Astrocyte (in vitro differentiated cells and primary cell): ENCODE measurements around the gene CDT1. TPM values are rescaled to one million over a fixed set of nuclear protein-coding genes. Genes with fewer than 3 reads are reported as not detected.

Experiments used
- DNase-seq: peaks from one replicate; pipeline ENCODE4 v3.0.0-alpha.2; 2010; ENCODE audit warnings: low read depth
- FAIRE-seq: peaks from 2 replicates; lab custom pipeline; 2011; peaks lifted over from hg19 to GRCh38; lab: Jason Lieb, UNC
- H2AFZ ChIP-seq: 2 replicates; pipeline ENCODE4 v1.6.0; 2012; ENCODE audit warnings: low read depth, low read length, inconsistent platforms
- H3K27ac ChIP-seq: 2 replicates; pipeline ENCODE4 v1.5.1; 2011; ENCODE audit warnings: low read depth, low read length, inconsistent platforms
- H3K27me3 ChIP-seq: 2 replicates; pipeline ENCODE4 v1.6.0; 2011; ENCODE audit warnings: low read length, inconsistent platforms; ENCODE audit not compliant: insufficient read depth
- H3K36me3 ChIP-seq: 2 replicates; pipeline ENCODE4 v1.5.1; 2011; ENCODE audit warnings: low read length, inconsistent platforms; ENCODE audit not compliant: insufficient read depth
- H3K4me1 ChIP-seq: 2 replicates; pipeline ENCODE4 v1.5.1; 2011; ENCODE audit warnings: low read length, inconsistent platforms; ENCODE audit not compliant: insufficient read depth
- H3K4me2 ChIP-seq: 2 replicates; pipeline ENCODE4 v1.6.0; 2012; ENCODE audit warnings: low read length, inconsistent platforms
- H3K4me3 ChIP-seq: 2 replicates; pipeline ENCODE4 v1.5.1; 2011; ENCODE audit warnings: low read depth, mild to moderate bottlenecking, low read length, inconsistent platforms; ENCODE audit not compliant: insufficient read depth
- H3K79me2 ChIP-seq: 2 replicates; pipeline ENCODE4 v1.6.0; 2012; ENCODE audit warnings: mild to moderate bottlenecking, low read length, inconsistent platforms; ENCODE audit not compliant: insufficient read depth
- H3K9ac ChIP-seq: 2 replicates; pipeline ENCODE4 v1.6.0; 2012; ENCODE audit warnings: mild to moderate bottlenecking, low read length, inconsistent platforms
- H3K9me3 ChIP-seq: 2 replicates; pipeline ENCODE4 v1.5.1; 2012; ENCODE audit warnings: low read depth, mild to moderate bottlenecking, low read length, inconsistent platforms; ENCODE audit not compliant: insufficient read depth
- H4K20me1 ChIP-seq: 2 replicates; pipeline ENCODE4 v1.6.0; 2012; ENCODE audit warnings: low read length, inconsistent platforms; ENCODE audit not compliant: insufficient read depth
- H3K27ac Mint-ChIP-seq: one replicate; pipeline ENCODE4 v1.8.0; 2021; ENCODE audit warnings: mild to moderate bottlenecking, mixed read lengths; ENCODE audit not compliant: unreplicated experiment
- H3K27me3 Mint-ChIP-seq: one replicate; pipeline ENCODE4 v1.8.0; 2021; ENCODE audit warnings: low read depth, mixed read lengths; ENCODE audit not compliant: unreplicated experiment
- H3K36me3 Mint-ChIP-seq: one replicate; pipeline ENCODE4 v1.8.0; 2021; ENCODE audit warnings: low read depth, mixed read lengths; ENCODE audit not compliant: unreplicated experiment
- H3K4me1 Mint-ChIP-seq: one replicate; pipeline ENCODE4 v1.8.0; 2021; ENCODE audit warnings: low read depth, mixed read lengths; ENCODE audit not compliant: unreplicated experiment
- H3K4me3 Mint-ChIP-seq: one replicate; pipeline ENCODE4 v1.8.0; 2021; ENCODE audit warnings: mild to moderate bottlenecking, moderate library complexity, mixed read lengths; ENCODE audit not compliant: unreplicated experiment
- H3K9me3 Mint-ChIP-seq: one replicate; pipeline ENCODE4 v1.8.0; 2021; ENCODE audit warnings: mild to moderate bottlenecking, mixed read lengths; ENCODE audit not compliant: unreplicated experiment
- EZH2 ChIP-seq: IDR thresholded peaks from 2 replicates; pipeline ENCODE4 v1.6.1; 2012; ENCODE audit warnings: mild to moderate bottlenecking, low read length, inconsistent platforms; ENCODE audit not compliant: insufficient read depth
- total RNA-seq: library from RNA; stranded (reverse); gene quantifications from 2 replicates; pipeline ENCODE4 v1.2.1, GENCODE V29; 2021
- TF ChIP-seq, protein P1 (sequence below): IDR thresholded peaks from 2 replicates; pipeline ENCODE4 v1.5.1; 2011; ENCODE audit warnings: low read depth, mild to moderate bottlenecking, inconsistent platforms, low read length, moderate library complexity; ENCODE audit not compliant: insufficient read depth

Gene CDT1
- total RNA-seq, 1 donor from 2014 or later, result 4.7 TPM

GRCh38 chr16:88837806-88838205, 34.2 kb downstream of the CDT1 start:
- Histone ChIP-seq H3K4me1 (no peaks in the 10 kb centered on the region), H3K79me2 (no peaks in the 10 kb centered on the region), H3K4me2 (no peak overlapping the region), H3K27ac (no peak overlapping the region), H3K4me3 (no peak overlapping the region), H4K20me1 (peaks cover 4% of the 10 kb centered on the region), H3K9ac (no peak overlapping the region), H3K36me3 (no peaks in the 10 kb centered on the region), H3K27me3 (no peaks in the 10 kb centered on the region), H3K9me3 (no peaks in the 10 kb centered on the region), H2AFZ (no peak overlapping the region)
- FAIRE-seq, result no peak
- no peak overlapping the region for H3K27ac Mint-ChIP-seq
- peaks cover 14% of the 10 kb centered on the region for H3K36me3 Mint-ChIP-seq
- no peaks in the 10 kb centered on the region for H3K4me1 Mint-ChIP-seq
- TF ChIP-seq, protein P1, sequence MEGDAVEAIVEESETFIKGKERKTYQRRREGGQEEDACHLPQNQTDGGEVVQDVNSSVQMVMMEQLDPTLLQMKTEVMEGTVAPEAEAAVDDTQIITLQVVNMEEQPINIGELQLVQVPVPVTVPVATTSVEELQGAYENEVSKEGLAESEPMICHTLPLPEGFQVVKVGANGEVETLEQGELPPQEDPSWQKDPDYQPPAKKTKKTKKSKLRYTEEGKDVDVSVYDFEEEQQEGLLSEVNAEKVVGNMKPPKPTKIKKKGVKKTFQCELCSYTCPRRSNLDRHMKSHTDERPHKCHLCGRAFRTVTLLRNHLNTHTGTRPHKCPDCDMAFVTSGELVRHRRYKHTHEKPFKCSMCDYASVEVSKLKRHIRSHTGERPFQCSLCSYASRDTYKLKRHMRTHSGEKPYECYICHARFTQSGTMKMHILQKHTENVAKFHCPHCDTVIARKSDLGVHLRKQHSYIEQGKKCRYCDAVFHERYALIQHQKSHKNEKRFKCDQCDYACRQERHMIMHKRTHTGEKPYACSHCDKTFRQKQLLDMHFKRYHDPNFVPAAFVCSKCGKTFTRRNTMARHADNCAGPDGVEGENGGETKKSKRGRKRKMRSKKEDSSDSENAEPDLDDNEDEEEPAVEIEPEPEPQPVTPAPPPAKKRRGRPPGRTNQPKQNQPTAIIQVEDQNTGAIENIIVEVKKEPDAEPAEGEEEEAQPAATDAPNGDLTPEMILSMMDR, result no peak
- TF ChIP-seq EZH2, result no peak
- H3K27me3 Mint-ChIP-seq, result no peaks in the 10 kb centered on the region
- H3K4me3 Mint-ChIP-seq, result no peak overlapping the region
- no peaks in the 10 kb centered on the region for H3K9me3 Mint-ChIP-seq
- DNase-seq, result no peak

GRCh38 chr16:88838566-88838965, 35.0 kb downstream of the CDT1 start:
- Histone ChIP-seq H4K20me1 (peaks cover 12% of the 10 kb centered on the region), H3K4me3 (no peak overlapping the region), H3K79me2 (no peaks in the 10 kb centered on the region), H2AFZ (no peak overlapping the region), H3K9me3 (no peaks in the 10 kb centered on the region), H3K9ac (no peak overlapping the region), H3K4me2 (no peak overlapping the region), H3K36me3 (no peaks in the 10 kb centered on the region), H3K4me1 (no peaks in the 10 kb centered on the region), H3K27me3 (no peaks in the 10 kb centered on the region), H3K27ac (no peak overlapping the region)
- DNase-seq (no peak), FAIRE-seq (no peak)
- Mint-ChIP-seq H3K4me3 (no peak overlapping the region), H3K36me3 (peaks cover 16% of the 10 kb centered on the region), H3K27me3 (no peaks in the 10 kb centered on the region), H3K9me3 (no peaks in the 10 kb centered on the region), H3K4me1 (no peaks in the 10 kb centered on the region), H3K27ac (no peak overlapping the region)
- no peak for TF ChIP-seq EZH2
- TF ChIP-seq, protein P1, result no peak

GRCh38 chr16:88839026-88839529, 35.5 kb downstream of the CDT1 start:
- no peaks in the 10 kb centered on the region for H3K9me3 Mint-ChIP-seq
- Histone ChIP-seq H4K20me1 (peaks cover 15% of the 10 kb centered on the region), H3K27me3 (no peaks in the 10 kb centered on the region), H3K36me3 (no peaks in the 10 kb centered on the region), H3K4me1 (no peaks in the 10 kb centered on the region), H3K4me2 (no peak overlapping the region), H3K27ac (no peak overlapping the region), H2AFZ (no peak overlapping the region), H3K4me3 (no peak overlapping the region), H3K9ac (no peak overlapping the region), H3K9me3 (no peaks in the 10 kb centered on the region), H3K79me2 (no peaks in the 10 kb centered on the region)
- H3K27ac Mint-ChIP-seq, result no peak overlapping the region
- FAIRE-seq (no peak), DNase-seq (no peak)
- H3K4me3 Mint-ChIP-seq, result no peak overlapping the region
- no peak for TF ChIP-seq EZH2
- TF ChIP-seq, protein P1, result no peak
- no peaks in the 10 kb centered on the region for H3K27me3 Mint-ChIP-seq
- no peaks in the 10 kb centered on the region for H3K4me1 Mint-ChIP-seq
- peaks cover 16% of the 10 kb centered on the region for H3K36me3 Mint-ChIP-seq
